PFSK-1 (cell line): ENCODE measurements around the gene FMNL2.

Experiments
- FOXP2 ChIP-seq: optimal IDR thresholded peaks from 2 replicates; pipeline ENCODE3; 2011; ENCODE audit warnings: borderline replicate concordance, control low read depth, inconsistent platforms; ENCODE audit not compliant: insufficient read depth; ENCODE audit errors: extremely low read length, extremely low read depth
- POLR2AphosphoS5 ChIP-seq: IDR thresholded peaks from 2 replicates; pipeline ENCODE4 v1.6.1; 2012; ENCODE audit warnings: low read depth, mild to moderate bottlenecking, control low read depth, low read length, moderate library complexity
- SIN3A ChIP-seq: IDR thresholded peaks from 2 replicates; pipeline ENCODE4 v1.6.1; 2012; ENCODE audit warnings: mild to moderate bottlenecking, low read length, moderate library complexity, borderline replicate concordance; ENCODE audit not compliant: insufficient read depth
- TAF1 ChIP-seq: IDR thresholded peaks from 2 replicates; pipeline ENCODE4 v1.6.1; 2012; ENCODE audit warnings: low read length, control low read depth, borderline replicate concordance; ENCODE audit not compliant: insufficient read depth
- TF ChIP-seq, protein P1 (sequence below), 2 experiments: IDR thresholded peaks; 2 replicates each; pipeline versions ENCODE4 v1.6.1 to v1.8.0; 2011 to 2012; ENCODE audit warnings: low read depth in 2 of 2, low read length in 2 of 2, control low read depth in 1 of 2, inconsistent platforms in 1 of 2, mild to moderate bottlenecking in 1 of 2, moderate library complexity in 1 of 2; ENCODE audit not compliant: insufficient read depth in 1 of 2

The FMNL2 gene

DNA sequence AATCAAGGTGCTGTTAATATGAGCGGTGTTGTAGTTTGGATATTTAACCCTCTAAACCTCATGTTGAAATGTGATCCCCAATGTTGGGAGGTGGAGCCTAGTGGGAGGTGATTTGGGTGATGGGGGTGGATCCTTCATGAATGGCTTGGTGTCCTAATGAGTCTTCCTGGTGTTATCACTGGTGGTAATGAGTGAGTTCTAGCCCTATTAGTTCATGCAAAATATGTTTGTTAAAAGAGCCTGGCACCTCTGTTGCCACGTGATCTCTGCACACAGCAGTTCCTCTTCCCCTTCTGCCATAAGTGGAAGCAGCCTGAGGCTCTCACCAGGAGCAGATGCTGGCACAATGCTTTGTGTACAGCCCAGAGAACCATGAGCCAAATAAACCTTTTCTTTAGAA lies 158.4 kb downstream of the FMNL2 start:
- TF ChIP-seq, protein P1, sequence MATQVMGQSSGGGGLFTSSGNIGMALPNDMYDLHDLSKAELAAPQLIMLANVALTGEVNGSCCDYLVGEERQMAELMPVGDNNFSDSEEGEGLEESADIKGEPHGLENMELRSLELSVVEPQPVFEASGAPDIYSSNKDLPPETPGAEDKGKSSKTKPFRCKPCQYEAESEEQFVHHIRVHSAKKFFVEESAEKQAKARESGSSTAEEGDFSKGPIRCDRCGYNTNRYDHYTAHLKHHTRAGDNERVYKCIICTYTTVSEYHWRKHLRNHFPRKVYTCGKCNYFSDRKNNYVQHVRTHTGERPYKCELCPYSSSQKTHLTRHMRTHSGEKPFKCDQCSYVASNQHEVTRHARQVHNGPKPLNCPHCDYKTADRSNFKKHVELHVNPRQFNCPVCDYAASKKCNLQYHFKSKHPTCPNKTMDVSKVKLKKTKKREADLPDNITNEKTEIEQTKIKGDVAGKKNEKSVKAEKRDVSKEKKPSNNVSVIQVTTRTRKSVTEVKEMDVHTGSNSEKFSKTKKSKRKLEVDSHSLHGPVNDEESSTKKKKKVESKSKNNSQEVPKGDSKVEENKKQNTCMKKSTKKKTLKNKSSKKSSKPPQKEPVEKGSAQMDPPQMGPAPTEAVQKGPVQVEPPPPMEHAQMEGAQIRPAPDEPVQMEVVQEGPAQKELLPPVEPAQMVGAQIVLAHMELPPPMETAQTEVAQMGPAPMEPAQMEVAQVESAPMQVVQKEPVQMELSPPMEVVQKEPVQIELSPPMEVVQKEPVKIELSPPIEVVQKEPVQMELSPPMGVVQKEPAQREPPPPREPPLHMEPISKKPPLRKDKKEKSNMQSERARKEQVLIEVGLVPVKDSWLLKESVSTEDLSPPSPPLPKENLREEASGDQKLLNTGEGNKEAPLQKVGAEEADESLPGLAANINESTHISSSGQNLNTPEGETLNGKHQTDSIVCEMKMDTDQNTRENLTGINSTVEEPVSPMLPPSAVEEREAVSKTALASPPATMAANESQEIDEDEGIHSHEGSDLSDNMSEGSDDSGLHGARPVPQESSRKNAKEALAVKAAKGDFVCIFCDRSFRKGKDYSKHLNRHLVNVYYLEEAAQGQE (IDR thresholded peaks at IDR 0.05; ENCODE audit: insufficient read depth in 1 of 2, low read depth in 2 of 2, low read length in 2 of 2) = no peak
- TF ChIP-seq FOXP2 (no peak), TAF1 (no peak), POLR2AphosphoS5 (no peak), SIN3A (no peak)

DNA sequence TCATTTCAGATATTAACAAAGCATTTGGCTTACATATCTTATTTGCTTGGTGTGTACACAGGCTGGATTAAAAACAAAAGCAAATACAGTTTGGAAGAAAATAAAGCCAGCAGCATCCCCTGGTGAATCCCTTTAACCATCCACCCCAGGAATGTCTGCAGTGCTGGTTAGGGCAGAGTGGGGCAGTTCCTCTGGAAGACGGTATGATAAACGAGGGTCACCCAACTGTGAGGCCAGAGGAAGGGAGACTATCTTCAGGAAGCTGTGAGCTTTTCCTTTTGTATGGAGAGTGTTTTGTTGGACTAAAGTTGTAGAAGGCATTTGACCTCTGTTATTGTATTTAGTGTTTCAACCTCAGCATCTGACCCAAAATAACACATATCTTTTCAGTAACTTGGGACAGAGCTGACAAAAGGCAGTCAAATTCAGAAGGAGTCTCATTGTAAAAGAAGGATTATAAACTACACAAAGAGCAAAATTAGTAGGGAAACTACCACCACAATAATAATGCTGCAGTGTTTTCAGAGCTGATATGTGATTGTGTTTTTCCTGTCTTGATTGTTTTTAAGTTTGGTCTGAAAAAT lies 159.1 kb downstream of the FMNL2 start:
- TF ChIP-seq, protein P1 (IDR thresholded peaks at IDR 0.05; ENCODE audit: insufficient read depth in 1 of 2, low read depth in 2 of 2, low read length in 2 of 2) = no peak
- TF ChIP-seq TAF1 = no peak
- TF ChIP-seq SIN3A = no peak
- no peak for TF ChIP-seq FOXP2
- no peak for TF ChIP-seq POLR2AphosphoS5

DNA sequence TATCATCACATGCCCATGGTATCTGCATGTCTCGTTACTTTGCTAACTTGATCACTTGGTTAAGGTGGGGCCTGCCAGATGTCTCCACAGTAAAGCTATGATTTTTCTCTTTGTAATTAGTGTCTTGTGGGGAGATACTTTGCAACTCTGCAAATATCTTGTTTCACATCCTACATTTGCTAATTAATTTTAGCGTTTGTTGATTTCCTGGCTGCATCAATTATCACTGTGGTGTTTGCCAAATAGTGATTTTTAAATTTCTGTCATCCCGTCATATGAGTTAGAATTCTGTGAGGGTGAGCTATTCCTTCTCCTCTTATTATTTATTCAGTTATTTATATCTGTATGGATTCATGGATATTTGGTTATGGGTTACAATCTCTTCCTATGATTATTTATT lies 161.4 kb downstream of the FMNL2 start:
- TF ChIP-seq TAF1 (no peak), POLR2AphosphoS5 (no peak), SIN3A (no peak), FOXP2 (no peak)
- TF ChIP-seq, protein P1 (IDR thresholded peaks at IDR 0.05; ENCODE audit: insufficient read depth in 1 of 2, low read depth in 2 of 2, low read length in 2 of 2) = no peak

- TF ChIP-seq TAF1 = no peak
- no peak for TF ChIP-seq SIN3A
- TF ChIP-seq, protein P1 (IDR thresholded peaks at IDR 0.05; ENCODE audit: insufficient read depth in 1 of 2, low read depth in 2 of 2, low read length in 2 of 2) = no peak
These were observed 162.6 kb downstream of the FMNL2 start for GRCh38 chr2:152497481-152498052.

GRCh38 chr2:152499331-152499816 lies 164.4 kb downstream of the FMNL2 start:
- TF ChIP-seq FOXP2 = no peak
- TF ChIP-seq TAF1 = no peak
